ENCODE measurements around the gene TRIM14. TPM values are rescaled to one million over a fixed set of nuclear protein-coding genes. Genes with fewer than 3 reads are reported as not detected.

Gene TRIM14
- polyA plus RNA-seq (2012; ENCODE audit: insufficient read length, low read depth), result 0.46 TPM

GRCh38 chr9:98118640-98119601 is at the start of gene TRIM14:
TRIM14 (minus strand) TSS chr9:98119222; CDS start chr9:98119188, 34 bp downstream.
- TF ChIP-seq REST (IDR thresholded peaks at IDR 0.05; ENCODE audit: insufficient read depth in 1 of 2, low read depth in 2 of 2, low read length in 2 of 2) (no peak), SIN3A (IDR thresholded peaks at IDR 0.05; ENCODE audit: borderline replicate concordance, insufficient read depth, low read length) (no peak), POLR2AphosphoS5 (IDR thresholded peaks at IDR 0.05; ENCODE audit: low read depth, low read length) (no peak), TAF1 (IDR thresholded peaks at IDR 0.05; ENCODE audit: borderline replicate concordance, insufficient read depth, low read length) (no peak), FOXP2 (optimal IDR thresholded peaks at IDR 0.05; ENCODE audit: borderline replicate concordance, extremely low read depth, extremely low read length, insufficient read depth) (no peak)

GRCh38 chr9:98168153-98168780 is 49.2 kb upstream of the TRIM14 start:
- TF ChIP-seq SIN3A (IDR thresholded peaks at IDR 0.05; ENCODE audit: borderline replicate concordance, insufficient read depth, low read length) (no peak), FOXP2 (optimal IDR thresholded peaks at IDR 0.05; ENCODE audit: borderline replicate concordance, extremely low read depth, extremely low read length, insufficient read depth) (no peak), TAF1 (IDR thresholded peaks at IDR 0.05; ENCODE audit: borderline replicate concordance, insufficient read depth, low read length) (no peak), POLR2AphosphoS5 (IDR thresholded peaks at IDR 0.05; ENCODE audit: low read depth, low read length) (no peak), REST (IDR thresholded peaks at IDR 0.05; ENCODE audit: insufficient read depth in 1 of 2, low read depth in 2 of 2, low read length in 2 of 2) (no peak)

GRCh38 chr9:98164912-98165311 is 45.9 kb upstream of the TRIM14 start:
- no peak for TF ChIP-seq REST (IDR thresholded peaks at IDR 0.05; ENCODE audit: insufficient read depth in 1 of 2, low read depth in 2 of 2, low read length in 2 of 2)

GRCh38 chr9:98162613-98163012 is 43.6 kb upstream of the TRIM14 start:
- TF ChIP-seq FOXP2 (optimal IDR thresholded peaks at IDR 0.05; ENCODE audit: borderline replicate concordance, extremely low read depth, extremely low read length, insufficient read depth) (no peak), SIN3A (IDR thresholded peaks at IDR 0.05; ENCODE audit: borderline replicate concordance, insufficient read depth, low read length) (no peak), REST (IDR thresholded peaks at IDR 0.05; ENCODE audit: insufficient read depth in 1 of 2, low read depth in 2 of 2, low read length in 2 of 2) (no peak), POLR2AphosphoS5 (IDR thresholded peaks at IDR 0.05; ENCODE audit: low read depth, low read length) (no peak), TAF1 (IDR thresholded peaks at IDR 0.05; ENCODE audit: borderline replicate concordance, insufficient read depth, low read length) (no peak)
